H1 (cell line): ENCODE measurements around the gene RASAL2. TPM values are rescaled to one million over a fixed set of nuclear protein-coding genes. Genes with fewer than 3 reads are reported as not detected.

ENCODE experiments used
- CTCF ChIA-PET: fragments of 300-600 bp; sonication (Branson Sonifier 250); formaldehyde crosslinking; loops from one replicate; lab custom pipeline; 2021; ENCODE audit not compliant: partially characterized antibody; lab: Charles Lee
- POLR2A ChIA-PET: fragments of 300-600 bp; sonication (Branson Sonifier 250); formaldehyde crosslinking; loops from one replicate; lab custom pipeline; 2021; ENCODE audit warnings: inconsistent platforms; ENCODE audit not compliant: partially characterized antibody; lab: Charles Lee
- DNase-seq, 2 experiments: peaks; one replicate each; pipeline versions ENCODE4 v3.0.0 to v3.0.0-alpha.2; 2010 to 2022; ENCODE audit warnings: low spot score in 2 of 2, low read depth in 1 of 2, mixed read lengths in 1 of 2
- FAIRE-seq: peaks from 2 replicates; lab custom pipeline; 2011; peaks lifted over from hg19 to GRCh38; lab: Jason Lieb, UNC
- H2AFZ ChIP-seq: 2 replicates; pipeline ENCODE4 v1.8.1; 2012; ENCODE audit warnings: low read length, inconsistent platforms
- H2AK5ac ChIP-seq: 2 replicates; pipeline ENCODE4 v1.6.1; 2013; ENCODE audit warnings: low read depth, low read length
- H2BK120ac ChIP-seq: replicated peaks from 2 replicates; pipeline ENCODE3; 2013; ENCODE audit warnings: low read depth, low read length, inconsistent platforms
- H2BK12ac ChIP-seq: 2 replicates; pipeline ENCODE4 v1.6.1; 2013; ENCODE audit warnings: low read depth, low read length
- H2BK15ac ChIP-seq: 2 replicates; pipeline ENCODE4 v1.6.1; 2013; ENCODE audit warnings: low read length
- H2BK20ac ChIP-seq: 2 replicates; pipeline ENCODE4 v1.6.1; 2013; ENCODE audit warnings: low read length
- H2BK5ac ChIP-seq: 2 replicates; pipeline ENCODE4 v1.6.1; 2013; ENCODE audit warnings: low read depth, low read length
- H3K14ac ChIP-seq: 2 replicates; pipeline ENCODE4 v1.6.1; 2013; ENCODE audit warnings: inconsistent platforms; ENCODE audit not compliant: insufficient read length
- H3K18ac ChIP-seq: 2 replicates; pipeline ENCODE4 v1.6.1; 2013; ENCODE audit warnings: low read length; ENCODE audit errors: extremely low read depth
- H3K23ac ChIP-seq: 2 replicates; pipeline ENCODE4 v1.6.1; 2013; ENCODE audit warnings: inconsistent platforms; ENCODE audit not compliant: insufficient read length
- H3K23me2 ChIP-seq: 2 replicates; pipeline ENCODE4 v1.6.1; 2013; ENCODE audit warnings: low read depth, low read length
- H3K27ac ChIP-seq: 2 replicates; pipeline ENCODE4 v1.6.1; 2011; ENCODE audit warnings: low read depth, low read length, inconsistent platforms
- H3K27me3 ChIP-seq, 4 experiments: replicated peaks in 1 of 4; 1 replicate in 1 of 4; 2 replicates in 3 of 4; pipeline versions ENCODE4 v1.6.1 to v1.8.1; 2011 to 2013; ENCODE audit warnings: low read length in 3 of 4, mild to moderate bottlenecking in 3 of 4, inconsistent platforms in 2 of 4, mixed read lengths in 2 of 4, moderate library complexity in 1 of 4; ENCODE audit not compliant: control insufficient read depth in 3 of 4, insufficient read depth in 3 of 4; ENCODE audit errors: extremely low read depth in 1 of 4
- H3K36me3 ChIP-seq, 4 experiments: 2 replicates each; pipeline versions ENCODE4 v1.6.1 to v1.8.1; 2011 to 2013; ENCODE audit warnings: mild to moderate bottlenecking in 4 of 4, low read length in 3 of 4, moderate library complexity in 2 of 4, control low read depth in 1 of 4, inconsistent platforms in 1 of 4; ENCODE audit not compliant: insufficient read depth in 4 of 4, control insufficient read depth in 2 of 4
- H3K4ac ChIP-seq: replicated peaks from 2 replicates; pipeline ENCODE3; 2013; ENCODE audit warnings: low read length, low read depth, mixed read lengths, inconsistent platforms; ENCODE audit not compliant: insufficient read length
- H3K4me1 ChIP-seq, 4 experiments: replicated peaks in 1 of 4; 1 replicate in 1 of 4; 2 replicates in 3 of 4; pipeline versions ENCODE4 v1.6.1 to v1.8.1; 2011 to 2013; ENCODE audit warnings: low read length in 3 of 4, inconsistent platforms in 2 of 4, mixed read lengths in 1 of 4; ENCODE audit not compliant: insufficient read depth in 4 of 4, control insufficient read depth in 3 of 4
- H3K4me2 ChIP-seq, 2 experiments: 2 replicates each; pipeline versions ENCODE4 v1.6.1 to v1.8.1; 2011 to 2013; ENCODE audit warnings: low read depth in 2 of 2, low read length in 2 of 2, control low read depth in 1 of 2, inconsistent platforms in 1 of 2, mild to moderate bottlenecking in 1 of 2; ENCODE audit not compliant: insufficient read depth in 1 of 2
- H3K4me3 ChIP-seq, 4 experiments: fragments of 200-600, 300-600 bp in 1 of 4; sonication (generic), shearing (Covaris generic), sonication (Bioruptor Twin) in 1 of 4; 2 replicates each; pipeline versions ENCODE4 v1.5.1 to v1.8.1; 2011 to 2016; ENCODE audit warnings: low read length in 4 of 4, low read depth in 3 of 4, control low read depth in 2 of 4, inconsistent platforms in 2 of 4, mild to moderate bottlenecking in 2 of 4, mixed read lengths in 1 of 4, moderate library complexity in 1 of 4; ENCODE audit not compliant: insufficient read depth in 2 of 4; ENCODE audit errors: extremely low read depth in 1 of 4
- H3K56ac ChIP-seq: replicated peaks from 2 replicates; pipeline ENCODE3; 2013; ENCODE audit warnings: low read depth, mild to moderate bottlenecking, mixed read lengths, low read length, inconsistent platforms; ENCODE audit not compliant: insufficient read length
- H3K79me1 ChIP-seq: 2 replicates; pipeline ENCODE4 v1.6.1; 2013; ENCODE audit warnings: low read depth, low read length, control low read depth
- H3K79me2 ChIP-seq, 2 experiments: 2 replicates each; pipeline versions ENCODE4 v1.6.1 to v1.8.1; 2012 to 2013; ENCODE audit warnings: low read length in 2 of 2, mild to moderate bottlenecking in 2 of 2, inconsistent platforms in 1 of 2; ENCODE audit not compliant: insufficient read depth in 2 of 2, control insufficient read depth in 1 of 2
- H3K9ac ChIP-seq, 4 experiments: replicated peaks in 1 of 4; 1 replicate in 1 of 4; 2 replicates in 3 of 4; pipeline versions ENCODE4 v1.6.1 to v1.8.1; 2011 to 2013; ENCODE audit warnings: low read depth in 3 of 4, low read length in 3 of 4, control low read depth in 2 of 4, mild to moderate bottlenecking in 2 of 4, moderate library complexity in 2 of 4, inconsistent platforms in 1 of 4; ENCODE audit errors: extremely low read depth in 1 of 4
- H3K9me3 ChIP-seq, 2 experiments: 2 replicates each; pipeline versions ENCODE4 v1.6.1 to v1.8.1; 2012 to 2013; ENCODE audit warnings: mild to moderate bottlenecking in 2 of 2, moderate library complexity in 2 of 2, control low read depth in 1 of 2, inconsistent platforms in 1 of 2, low read depth in 1 of 2, low read length in 1 of 2, mixed read lengths in 1 of 2; ENCODE audit not compliant: insufficient read depth in 2 of 2
- H4K20me1 ChIP-seq, 2 experiments: replicated peaks in 1 of 2; 2 replicates each; pipeline versions ENCODE3 to v1.8.1; 2011 to 2013; ENCODE audit warnings: inconsistent platforms in 2 of 2, low read length in 2 of 2, mild to moderate bottlenecking in 1 of 2; ENCODE audit not compliant: insufficient read depth in 2 of 2, control insufficient read depth in 1 of 2
- H4K5ac ChIP-seq: 2 replicates; pipeline ENCODE4 v1.6.1; 2013; ENCODE audit warnings: low read length, low read depth, mixed read lengths, inconsistent platforms; ENCODE audit not compliant: insufficient read length
- H4K8ac ChIP-seq: 2 replicates; pipeline ENCODE4 v1.8.0; 2013; ENCODE audit warnings: mild to moderate bottlenecking, moderate library complexity, low read length, inconsistent platforms; ENCODE audit not compliant: insufficient read depth; ENCODE audit errors: extremely low read depth
- H4K91ac ChIP-seq: replicated peaks from 2 replicates; pipeline ENCODE3; 2013; ENCODE audit warnings: low read length, mixed read lengths, inconsistent platforms; ENCODE audit not compliant: insufficient read length
- BRCA1 ChIP-seq: IDR thresholded peaks from 2 replicates; pipeline ENCODE4 v1.6.1; 2012; ENCODE audit warnings: low read depth, low read length, improper control_type of control experiment
- CREB1 ChIP-seq: IDR thresholded peaks from 2 replicates; pipeline ENCODE4 v1.6.1; 2012; ENCODE audit warnings: inconsistent platforms
- EGR1 ChIP-seq: IDR thresholded peaks from 2 replicates; pipeline ENCODE4 v1.6.1; 2011; ENCODE audit warnings: low read depth, low read length, borderline replicate concordance
- EP300 ChIP-seq, 2 experiments: IDR thresholded peaks; 1 replicate in 1 of 2; 2 replicates in 1 of 2; pipeline ENCODE4 v1.6.1; 2011 to 2012; ENCODE audit warnings: low read depth in 2 of 2, low read length in 2 of 2, mild to moderate bottlenecking in 2 of 2, borderline replicate concordance in 1 of 2, inconsistent platforms in 1 of 2, moderate library complexity in 1 of 2
- JUN ChIP-seq: IDR thresholded peaks from 2 replicates; pipeline ENCODE4 v1.6.1; 2011; ENCODE audit warnings: low read depth, mild to moderate bottlenecking, improper control_type of control experiment, low read length
- KDM4A ChIP-seq: IDR thresholded peaks from one replicate; pipeline ENCODE4 v1.7.1; 2012; ENCODE audit warnings: low read depth, mild to moderate bottlenecking, moderate library complexity, low read length, inconsistent platforms; ENCODE audit not compliant: severe bottlenecking
- RAD21 ChIP-seq, 2 experiments: IDR thresholded peaks in 1 of 2; conservative IDR thresholded peaks in 1 of 2; 2 replicates each; pipeline ENCODE4 v1.6.1; 2011; ENCODE audit warnings: low read depth in 2 of 2, low read length in 2 of 2, improper control_type of control experiment in 1 of 2, inconsistent platforms in 1 of 2, mild to moderate bottlenecking in 1 of 2, moderate library complexity in 1 of 2
- RBBP5 ChIP-seq: IDR thresholded peaks from 2 replicates; pipeline ENCODE4 v1.7.1; 2012; ENCODE audit warnings: low read depth, mild to moderate bottlenecking, inconsistent platforms, low read length, moderate library complexity, borderline replicate concordance
- SP4 ChIP-seq: IDR thresholded peaks from 2 replicates; pipeline ENCODE4 v1.6.1; 2012; ENCODE audit warnings: low read length, inconsistent platforms
- TEAD4 ChIP-seq: IDR thresholded peaks from 2 replicates; pipeline ENCODE4 v1.6.1; 2012; ENCODE audit warnings: low read depth, low read length, inconsistent platforms, mixed read lengths
- WGBS, 2 experiments: shearing (Covaris generic) in 1 of 2; methylation state at CpG; one replicate each; pipeline versions ENCODE4 v1.1.6 to v1.1.7; 2013 to 2015; ENCODE audit warnings: low lambda C conversion rate in 2 of 2, mixed read lengths in 2 of 2, inconsistent platforms in 1 of 2, low coverage in 1 of 2, missing lambda C conversion rate in 1 of 2; ENCODE audit not compliant: insufficient replicate concordance in 2 of 2, insufficient coverage in 1 of 2, insufficient read length in 1 of 2; ENCODE audit errors: extremely low coverage in 1 of 2, missing lambda C conversion rate in 1 of 2; 5-methylcytosine and 5-hydroxymethylcytosine counted together
- polyA plus RNA-seq, 7 experiments: library from polyadenylated mRNA; depleted of rRNA in 3 of 7; stranded (reverse) in 5 of 7; unstranded in 2 of 7; fragments of >200 nt in 5 of 7; fragments of 200-250 nt in 2 of 7; gene quantifications; 1 replicate in 5 of 7; 2 replicates in 1 of 7; 4 replicates in 1 of 7; pipeline versions ENCODE4 v1.2.1 to v1.2.3, GENCODE V29; 2011 to 2013; ENCODE audit warnings: missing spikeins in 2 of 7, mixed read lengths in 2 of 7
- total RNA-seq: library from RNA; stranded (reverse); fragmentation: NEBNext Ultra II Directional; extraction: Animal tissue kit (Norgen Biotek cat#: 25700); gene quantifications from 2 replicates; pipeline ENCODE4 v1.2.1, GENCODE V29; 2021
- TF ChIP-seq, protein P1 (sequence below), 3 experiments: IDR thresholded peaks; 1 replicate in 2 of 3; 2 replicates in 1 of 3; pipeline versions ENCODE4 v1.5.1 to v1.6.1; 2011; ENCODE audit warnings: low read length in 3 of 3, mild to moderate bottlenecking in 3 of 3, inconsistent platforms in 2 of 3, low read depth in 1 of 3, moderate library complexity in 1 of 3; ENCODE audit not compliant: insufficient read depth in 1 of 3; ENCODE audit errors: control extremely low read depth in 1 of 3

The RASAL2 gene
- total and polyA plus RNA-seq, 2 of the 8 experiments (the other 6 are each of a cell fraction or from before 2014, with no cell fraction given), result 15.9 to 32.5 TPM

DNA sequence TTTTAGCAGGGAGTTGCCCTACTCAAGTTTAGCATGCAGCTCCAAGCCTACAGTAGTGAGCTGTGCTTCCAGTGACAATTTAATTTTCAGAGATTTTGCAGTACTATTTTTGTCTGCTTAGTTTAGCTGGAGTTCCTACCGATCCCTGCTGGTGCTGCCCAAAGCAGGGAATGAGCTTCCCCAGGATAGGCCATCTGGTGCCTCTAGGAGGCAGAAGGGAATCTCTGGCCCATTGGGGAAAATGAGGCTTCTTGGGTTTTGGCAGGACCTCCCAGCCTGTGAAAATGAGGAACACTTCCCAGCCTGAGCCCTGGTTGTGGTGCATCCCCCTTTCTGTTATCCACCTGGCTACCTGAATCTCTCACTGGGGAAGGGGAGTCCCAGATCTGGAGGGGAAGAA lies 149.2 kb downstream of the RASAL2 start:
- H3K4ac ChIP-seq, result no peak overlapping the region
- TF ChIP-seq BRCA1, result no peak
- TF ChIP-seq EGR1, result no peak
- no peak for TF ChIP-seq EP300 (IDR thresholded peaks at IDR 0.05; ENCODE audit: borderline replicate concordance in 1 of 2, low read depth in 2 of 2, low read length in 2 of 2)
- TF ChIP-seq KDM4A, result no peak
- TF ChIP-seq SP4, result no peak
- TF ChIP-seq RBBP5, result no peak
- no peak for TF ChIP-seq TEAD4
- peak in 1 of 2 experiments; percentile 35; a peak in 1 of 4 replicates for TF ChIP-seq RAD21 (IDR thresholded peaks at IDR 0.05 in 1 of 2, conservative IDR thresholded peaks at IDR 0.05 in 1 of 2; ENCODE audit: low read depth in 2 of 2, low read length in 2 of 2)
- no peak for TF ChIP-seq JUN
- TF ChIP-seq CREB1, result no peak
- TF ChIP-seq, protein P1, sequence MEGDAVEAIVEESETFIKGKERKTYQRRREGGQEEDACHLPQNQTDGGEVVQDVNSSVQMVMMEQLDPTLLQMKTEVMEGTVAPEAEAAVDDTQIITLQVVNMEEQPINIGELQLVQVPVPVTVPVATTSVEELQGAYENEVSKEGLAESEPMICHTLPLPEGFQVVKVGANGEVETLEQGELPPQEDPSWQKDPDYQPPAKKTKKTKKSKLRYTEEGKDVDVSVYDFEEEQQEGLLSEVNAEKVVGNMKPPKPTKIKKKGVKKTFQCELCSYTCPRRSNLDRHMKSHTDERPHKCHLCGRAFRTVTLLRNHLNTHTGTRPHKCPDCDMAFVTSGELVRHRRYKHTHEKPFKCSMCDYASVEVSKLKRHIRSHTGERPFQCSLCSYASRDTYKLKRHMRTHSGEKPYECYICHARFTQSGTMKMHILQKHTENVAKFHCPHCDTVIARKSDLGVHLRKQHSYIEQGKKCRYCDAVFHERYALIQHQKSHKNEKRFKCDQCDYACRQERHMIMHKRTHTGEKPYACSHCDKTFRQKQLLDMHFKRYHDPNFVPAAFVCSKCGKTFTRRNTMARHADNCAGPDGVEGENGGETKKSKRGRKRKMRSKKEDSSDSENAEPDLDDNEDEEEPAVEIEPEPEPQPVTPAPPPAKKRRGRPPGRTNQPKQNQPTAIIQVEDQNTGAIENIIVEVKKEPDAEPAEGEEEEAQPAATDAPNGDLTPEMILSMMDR (IDR thresholded peaks at IDR 0.05; ENCODE audit: control extremely low read depth in 1 of 3, insufficient read depth in 1 of 3, low read depth in 1 of 3, low read length in 3 of 3), result peak; percentile 27 to 59 (median 41)
- no peak overlapping the region for H3K18ac ChIP-seq
- FAIRE-seq, result no peak
- no peak overlapping the region for H3K14ac ChIP-seq
- H3K23me2 ChIP-seq, result no peaks in the 10 kb centered on the region; the same call in 1 of the 2 replicates
- no peak overlapping the region for H3K56ac ChIP-seq
- H2BK15ac ChIP-seq, result no peak overlapping the region
- DNase-seq, result no peak
- H2BK5ac ChIP-seq, result no peak overlapping the region
- H3K4me2 ChIP-seq, result no peak overlapping the region; a peak in 1 of 4 replicates
- no peak overlapping the region for H2AK5ac ChIP-seq
- H4K8ac ChIP-seq, result no peak overlapping the region
- no peaks in the 10 kb centered on the region for H3K27me3 ChIP-seq
- 70% methylated on average over 1 of the region's 1 CpG; no CpG with 5 or more reads in 1 of the 2 experiments for WGBS, 2 experiments
- H2BK12ac ChIP-seq, result no peak overlapping the region
- no peak overlapping the region for H3K23ac ChIP-seq
- H3K79me2 ChIP-seq, result peaks cover 0 to 56% of the 10 kb centered on the region in 2 experiments; a peak in 2 of 4 replicates
- H3K9ac ChIP-seq, result no peak overlapping the region
- ChIA-PET CTCF (interaction anchor here (0.8 to 2.9 kb wide), 5 partner anchors 10 to 889 kb away, joined by 3 to 14 read pairs (median 4); no protein-coding TSS in a partner anchor), POLR2A (interaction anchor here (1.0 kb wide), 1 partner anchor 12 kb away, joined by 5 read pairs; no protein-coding TSS in a partner anchor)
- H2BK20ac ChIP-seq, result no peak overlapping the region
- no peaks in the 10 kb centered on the region for H4K20me1 ChIP-seq
- no peak overlapping the region for H2BK120ac ChIP-seq
- H4K91ac ChIP-seq, result no peak overlapping the region
- no peak overlapping the region for H4K5ac ChIP-seq
- H3K79me1 ChIP-seq, result no peaks in the 10 kb centered on the region
- peaks cover 0 to 3% (median 0%) of the 10 kb centered on the region in 4 experiments; a peak in 1 of 7 replicates for H3K4me1 ChIP-seq
- H3K4me3 ChIP-seq, result no peak overlapping the region
- H3K9me3 ChIP-seq, result peaks cover 0 to 3% of the 10 kb centered on the region in 2 experiments; a peak in 1 of 4 replicates
- no peak overlapping the region for H3K27ac ChIP-seq
- no peak overlapping the region for H2AFZ ChIP-seq
- H3K36me3 ChIP-seq, result no peaks in the 10 kb centered on the region
